NCI-H510A (cell line): ENCODE data around the gene CCDC9.
A peak's percentile ranks its signal among the peaks of the same experiment; 100 is the strongest.
"Not testable (repeated sequence)": the region's sequence is repeated elsewhere in the genome, so short reads cannot be mapped to it uniquely, and the experiment has no call there.

ENCODE experiments used
- DNase-seq: peaks from one replicate; lab custom pipeline; 2025; lab: John Stamatoyannopoulos, UW

CCDC9 gene

DNA sequence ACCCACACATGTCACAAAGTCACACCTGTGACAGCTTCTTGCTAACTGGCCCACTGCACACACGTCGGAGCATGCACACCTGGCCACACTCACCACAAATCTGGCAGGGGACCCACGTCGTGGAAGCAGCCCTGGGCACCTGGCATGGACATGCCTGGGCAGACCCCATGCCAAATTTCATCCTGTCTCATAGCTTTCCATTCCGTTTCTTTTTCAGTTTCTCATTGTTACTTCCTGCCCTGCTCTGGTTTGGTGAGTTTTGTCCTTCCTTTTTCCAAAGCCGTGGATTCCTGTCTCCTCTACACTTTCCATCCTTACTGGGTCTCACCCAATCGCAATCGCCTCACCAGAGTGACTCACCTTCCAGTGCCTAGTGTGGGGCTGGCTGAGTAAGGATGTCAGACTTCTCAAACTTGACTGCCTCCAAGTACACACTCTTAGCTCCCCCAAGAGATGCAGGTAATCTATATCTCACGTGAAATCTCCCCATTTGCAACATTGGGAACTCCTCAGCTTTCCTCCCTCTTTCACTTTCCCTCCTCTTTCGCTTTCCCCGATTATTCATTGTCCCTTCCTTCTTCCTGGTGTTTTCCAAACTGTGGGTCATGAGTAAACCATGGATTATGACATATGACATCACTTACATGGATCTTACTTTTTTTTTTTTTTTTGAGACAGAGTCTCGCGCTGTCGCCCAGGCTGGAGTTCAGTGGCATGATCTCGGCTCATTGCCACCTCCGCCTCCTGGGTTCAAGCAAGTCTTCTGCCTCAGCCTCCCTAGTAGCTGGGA is 23.7 kb upstream of the CCDC9 start:
- DNase-seq = no peak

DNA sequence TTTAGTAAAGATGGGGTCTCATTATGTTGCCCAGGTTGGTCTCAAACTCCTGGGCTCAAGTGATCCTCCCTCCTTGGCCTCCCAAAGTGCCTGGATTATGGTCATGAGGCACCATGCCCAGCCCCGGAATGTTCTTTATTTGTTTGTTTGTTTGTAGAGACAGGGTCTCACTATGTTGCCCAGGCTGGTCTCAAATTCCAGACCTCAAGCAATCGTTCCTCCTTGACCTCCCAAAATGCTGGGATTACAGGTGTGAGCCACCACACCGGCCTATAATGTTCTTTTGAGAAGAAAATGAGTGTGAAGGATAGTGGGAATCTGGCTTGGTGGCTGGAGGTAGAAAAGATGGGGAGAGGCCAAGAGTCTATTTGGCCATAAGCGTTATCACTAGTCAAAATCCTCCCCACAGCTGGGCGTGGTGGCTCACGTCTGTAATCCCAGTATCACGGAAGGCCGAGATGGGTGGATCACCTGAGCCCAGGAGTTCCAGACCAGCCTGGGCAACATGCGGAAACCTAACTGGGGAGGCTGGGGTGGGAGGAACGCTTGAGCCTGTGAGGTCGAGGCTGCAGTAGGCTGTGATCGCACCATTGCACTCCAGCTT is 20.2 kb upstream of the CCDC9 start:
- no peak for DNase-seq

DNA sequence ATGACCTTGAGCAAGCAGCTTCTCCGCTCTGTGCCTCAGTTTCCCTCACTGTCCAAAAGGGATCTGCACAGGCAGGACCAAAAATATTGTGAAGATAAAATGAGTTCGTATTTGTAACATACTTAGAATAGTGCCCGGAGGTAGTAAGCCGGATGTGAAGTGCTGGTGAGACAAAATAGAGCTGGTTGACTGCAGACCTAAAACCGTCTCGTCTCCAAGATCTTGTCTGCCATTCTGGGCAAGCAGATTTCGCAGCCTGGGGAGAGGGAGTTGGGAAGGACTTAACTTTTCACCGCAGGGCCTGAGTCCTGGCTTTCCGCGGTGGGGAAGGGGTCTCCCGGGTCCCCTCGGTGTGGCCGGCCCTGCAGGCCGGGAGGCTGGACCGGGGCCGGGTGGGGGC is 17.2 kb upstream of the CCDC9 start:
- no peak for DNase-seq

DNA sequence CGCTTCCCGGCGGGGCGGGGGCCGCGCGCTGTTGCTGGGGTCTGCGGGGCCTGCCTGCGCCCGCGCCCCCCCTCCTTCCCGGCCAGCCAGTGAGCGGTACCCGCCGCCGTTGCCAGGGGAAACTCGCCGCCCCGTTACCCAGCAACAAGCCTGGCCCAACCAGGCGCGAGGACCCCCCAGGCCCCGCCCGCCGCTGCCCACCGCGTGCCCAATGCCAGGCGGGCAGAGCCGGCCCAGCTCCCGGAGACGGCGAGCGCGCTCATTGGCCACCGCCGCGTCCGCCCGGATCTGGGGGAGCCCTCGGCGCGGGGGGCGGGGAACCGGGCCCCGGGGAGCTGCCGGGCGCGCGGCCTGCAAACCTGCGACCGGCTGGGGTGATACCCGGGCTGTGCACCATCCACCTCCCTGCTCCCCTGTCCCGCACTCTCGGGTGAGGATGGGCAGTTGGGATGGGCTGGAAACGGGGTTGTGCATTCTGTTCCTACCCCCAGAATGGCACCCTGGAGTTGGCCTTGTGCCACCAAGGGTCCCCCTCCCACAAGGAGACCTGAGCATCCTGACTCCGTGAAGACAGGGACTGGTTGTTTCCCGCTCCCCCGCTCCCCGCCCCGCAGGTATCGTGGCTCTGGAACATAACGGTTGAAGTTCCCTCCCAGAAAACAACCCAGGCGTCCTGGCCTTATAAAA is 16.6 kb upstream of the CCDC9 start:
- peak; percentile 36 for DNase-seq

DNA sequence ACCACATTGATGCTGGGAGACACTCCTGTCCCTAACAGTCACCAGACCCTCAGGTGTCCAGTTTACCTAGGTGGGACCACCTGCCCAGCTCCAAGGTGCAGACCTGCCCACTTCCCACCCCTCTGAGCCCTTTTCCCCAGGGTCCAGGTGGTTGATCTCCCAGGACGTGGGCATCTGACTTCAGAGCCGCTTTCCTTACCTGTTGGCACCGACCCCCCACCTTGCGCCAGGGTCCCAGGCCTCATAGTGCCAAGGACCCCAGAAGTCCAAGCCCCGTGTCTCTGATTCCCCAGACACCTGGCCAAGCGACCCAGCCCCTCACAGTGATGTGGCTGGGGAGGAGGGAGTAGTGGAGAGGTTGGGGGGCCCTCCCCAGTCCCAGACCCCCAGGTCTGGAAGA is 15.8 kb upstream of the CCDC9 start:
- no peak for DNase-seq

DNA sequence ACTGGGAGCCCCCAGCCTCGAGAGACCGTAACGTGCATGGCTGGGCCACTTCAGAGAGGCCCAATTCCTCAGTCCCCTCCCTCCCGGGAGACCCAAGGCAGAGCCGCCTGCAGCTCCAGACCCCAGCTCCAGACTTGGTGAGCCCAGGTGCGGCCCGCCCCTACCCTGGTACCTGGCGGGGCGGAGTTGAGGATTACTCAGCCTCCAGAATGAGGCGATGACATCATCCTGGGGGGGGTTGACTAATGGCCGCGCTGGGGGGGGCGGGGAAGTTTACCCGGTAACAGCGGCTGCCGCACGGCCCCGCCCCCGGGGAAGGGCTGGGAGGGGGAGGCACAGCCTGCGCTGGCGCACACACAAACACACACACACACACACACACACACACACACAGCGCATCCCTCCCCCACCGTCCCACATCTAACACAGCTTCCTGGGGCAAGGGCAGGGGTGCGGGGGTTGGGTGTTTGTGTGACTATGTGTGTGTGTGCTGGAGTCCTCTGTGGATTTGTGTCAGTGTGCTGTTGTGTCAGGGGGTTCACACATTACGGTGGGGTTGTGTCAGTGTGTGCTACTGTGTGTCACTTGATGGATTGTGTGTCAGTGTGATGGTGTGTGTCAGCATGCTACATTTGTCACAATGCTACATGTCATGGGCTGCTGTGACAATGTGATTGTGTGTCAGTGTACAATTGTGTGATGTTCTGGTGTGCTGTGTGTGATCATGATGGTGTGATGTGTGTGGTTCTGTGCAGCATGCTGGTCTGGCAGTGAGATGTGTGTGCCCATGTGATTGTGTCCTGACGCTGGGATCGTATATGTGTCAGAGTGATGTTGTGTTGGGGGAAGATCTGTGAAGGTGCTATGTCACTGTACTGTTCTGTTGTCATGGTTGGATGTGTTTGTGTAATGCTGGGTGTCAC is 15.1 kb upstream of the CCDC9 start:
- peak; percentile 86 for DNase-seq

DNA sequence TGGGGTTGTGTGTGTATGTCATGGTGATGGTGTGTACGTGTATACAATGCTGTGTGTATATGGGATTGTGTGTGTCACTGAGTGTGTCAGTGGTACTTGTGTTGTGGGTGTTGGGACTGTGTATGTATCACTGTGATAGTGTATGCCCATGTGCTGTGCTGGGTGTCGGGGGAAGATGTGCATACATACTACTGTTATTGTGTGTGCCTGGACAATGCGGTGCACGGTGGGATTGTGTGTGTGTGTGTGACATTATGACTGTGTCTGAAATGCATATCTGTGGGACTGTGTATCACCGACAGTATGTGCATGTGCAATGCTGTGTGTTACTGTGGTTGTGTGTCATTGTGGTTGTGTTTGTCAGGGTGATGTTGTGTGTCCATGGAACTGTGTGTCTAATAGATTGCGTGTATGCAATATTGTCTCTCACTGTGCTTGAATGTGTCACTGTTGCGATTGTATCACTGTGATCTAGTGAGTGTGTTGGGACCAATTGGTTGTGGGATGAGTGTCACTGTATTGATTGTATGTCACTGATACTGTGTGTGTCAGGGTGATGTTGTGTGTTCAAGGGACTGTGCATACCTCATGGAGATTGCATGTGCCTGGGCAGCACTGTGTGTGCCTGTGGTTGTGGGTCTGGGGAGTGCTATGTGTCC is 14.3 kb upstream of the CCDC9 start:
- no peak for DNase-seq

DNA sequence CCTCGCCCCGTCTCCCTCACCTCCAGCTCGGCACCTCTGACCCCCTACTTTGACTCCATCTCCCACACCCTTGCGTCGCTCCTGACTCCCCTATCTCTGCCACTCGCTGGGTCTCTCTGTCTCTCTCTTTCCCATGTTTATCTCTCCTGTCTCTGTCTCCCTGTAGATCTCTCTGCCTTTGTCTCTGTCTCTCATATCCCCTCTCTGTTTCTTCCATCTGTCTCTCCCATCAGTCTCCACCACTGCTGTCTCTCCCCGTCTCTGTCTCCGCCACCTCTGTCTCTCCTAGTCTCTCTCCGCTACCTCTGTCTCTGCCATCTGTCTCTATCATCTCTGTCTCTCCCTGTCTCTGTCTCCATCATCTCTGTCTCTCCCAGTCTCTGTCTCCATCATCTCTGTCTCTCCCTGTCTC is 13.0 kb upstream of the CCDC9 start:
- DNase-seq = no peak

DNA sequence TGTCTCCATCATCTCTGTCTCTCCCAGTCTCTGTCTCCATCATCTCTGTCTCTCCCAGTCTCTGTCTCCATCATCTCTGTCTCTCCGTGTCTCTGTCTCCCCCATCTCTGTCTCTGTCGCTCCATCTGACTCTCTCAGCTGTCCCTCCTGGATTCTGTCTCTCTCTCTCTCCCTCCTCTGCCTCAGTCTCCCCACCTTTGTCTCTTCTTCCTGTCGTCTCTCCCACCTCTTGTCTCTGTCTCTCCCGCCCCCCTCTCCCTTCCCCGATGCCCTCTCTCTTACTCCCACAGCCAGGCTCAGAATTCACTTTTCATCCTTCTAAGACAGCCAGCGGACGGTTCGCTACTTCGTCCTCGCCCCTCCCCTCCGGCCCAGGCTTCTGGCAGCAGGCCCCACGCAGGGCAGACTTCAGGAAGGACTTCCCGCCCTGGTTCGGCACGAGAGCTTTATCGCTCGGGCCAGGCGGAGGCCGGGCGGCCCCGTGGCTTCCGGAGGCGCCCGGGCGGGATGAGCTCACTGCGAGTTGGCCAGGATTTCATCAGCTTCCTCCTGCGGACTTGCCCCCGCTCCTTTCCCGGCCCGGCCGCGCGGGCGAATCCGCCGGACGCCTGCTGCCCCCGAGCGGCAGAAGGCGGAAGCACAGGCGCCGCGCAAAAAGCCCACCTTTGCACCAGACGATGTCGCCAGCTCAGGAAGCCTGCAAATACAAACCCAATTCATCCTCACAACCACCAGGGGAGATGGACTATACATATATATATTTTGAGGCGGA is 12.4 kb upstream of the CCDC9 start:
- peak; percentile 84 for DNase-seq

DNA sequence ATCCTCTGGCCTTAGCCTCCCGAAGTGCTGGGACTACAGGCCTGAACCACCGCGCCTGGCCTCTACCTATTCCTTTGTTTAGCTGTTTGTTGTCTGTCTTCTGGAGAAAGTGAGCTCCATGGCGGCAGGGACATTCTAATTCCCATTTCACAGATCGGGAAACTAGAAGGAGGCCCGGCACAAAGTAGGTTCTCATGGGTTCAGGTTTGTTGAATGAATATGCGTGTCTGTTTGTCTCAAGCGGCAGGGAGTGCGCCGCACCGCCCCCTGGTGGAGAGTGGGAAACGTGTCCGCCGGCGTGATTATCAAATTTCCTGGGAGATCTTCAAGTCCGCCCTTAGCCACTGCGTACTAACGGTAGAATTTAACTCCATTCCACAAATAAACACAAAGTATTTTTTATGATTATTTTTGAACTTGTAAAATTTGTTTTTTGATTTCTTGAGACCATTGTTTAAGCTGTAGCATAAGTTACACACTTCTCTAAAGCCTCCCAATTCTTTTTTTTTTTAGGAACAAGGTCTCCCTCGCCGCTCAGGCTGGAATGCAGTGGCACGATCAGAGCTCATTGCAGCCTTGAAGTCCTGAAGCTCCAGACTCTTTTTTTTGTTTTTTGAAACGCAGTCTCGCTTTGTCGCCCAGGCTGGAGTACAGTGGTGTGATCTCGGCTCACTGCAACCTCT is 8.9 kb upstream of the CCDC9 start:
- DNase-seq = peak; percentile 16

DNA sequence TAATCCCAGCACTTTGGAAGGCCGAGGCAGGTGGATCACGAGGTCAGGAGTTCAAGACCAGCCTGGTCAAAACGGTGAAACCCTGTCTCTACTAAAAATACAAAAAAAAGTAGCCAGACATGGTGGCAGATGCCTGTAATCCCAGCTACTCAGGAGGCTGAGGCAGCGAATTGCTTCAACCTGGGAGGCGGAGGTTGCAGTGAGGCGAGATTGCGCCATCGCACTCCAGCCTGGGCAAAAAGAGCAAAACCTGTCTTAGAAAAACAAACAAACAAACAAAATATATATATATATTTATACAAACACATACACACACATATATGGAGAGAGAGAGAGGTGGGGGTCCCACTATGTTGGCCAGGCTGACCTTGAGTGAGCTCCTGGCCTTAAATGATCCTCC is 3.3 kb upstream of the CCDC9 start:
- not testable (repeated sequence) for DNase-seq

DNA sequence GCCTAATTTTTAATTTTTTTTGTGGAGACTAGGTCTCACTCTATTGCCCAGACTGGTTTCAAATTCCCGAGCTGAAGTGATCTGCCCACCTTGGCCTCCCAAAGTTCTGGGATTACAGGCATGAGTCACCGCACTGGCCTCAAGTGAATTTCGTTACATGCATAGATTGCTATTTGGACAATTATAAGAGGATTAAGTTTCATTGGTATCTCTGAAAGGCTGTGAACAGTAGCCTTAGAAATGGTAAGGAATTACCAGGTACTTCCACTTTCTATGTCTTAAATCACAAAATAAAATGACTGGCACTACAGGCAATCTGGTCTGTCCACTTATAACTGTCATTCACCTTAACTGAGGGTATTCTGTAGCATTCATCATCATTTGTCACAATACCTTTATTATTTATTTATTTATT is 2.9 kb upstream of the CCDC9 start:
- no peak for DNase-seq

DNA sequence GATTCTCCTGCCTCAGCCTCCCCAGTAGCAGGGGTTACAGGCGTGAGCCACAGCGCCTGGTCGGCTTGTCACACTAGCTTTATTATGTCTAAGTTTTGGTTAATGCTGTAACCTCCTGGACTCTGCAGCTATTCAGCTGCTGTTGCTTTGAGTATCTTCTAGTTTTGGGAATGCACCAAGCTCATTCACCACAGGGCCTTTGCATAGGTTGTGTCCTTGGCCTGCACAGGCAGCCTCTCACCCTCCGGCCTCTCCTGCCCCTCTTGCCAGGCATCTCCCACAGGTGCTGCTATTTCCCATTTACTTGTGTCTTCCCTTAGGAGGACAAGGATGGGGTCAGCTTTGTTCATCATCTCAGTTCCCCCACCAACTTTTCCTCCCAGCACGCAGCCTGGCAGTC is 2.4 kb upstream of the CCDC9 start:
- DNase-seq = no peak

DNA sequence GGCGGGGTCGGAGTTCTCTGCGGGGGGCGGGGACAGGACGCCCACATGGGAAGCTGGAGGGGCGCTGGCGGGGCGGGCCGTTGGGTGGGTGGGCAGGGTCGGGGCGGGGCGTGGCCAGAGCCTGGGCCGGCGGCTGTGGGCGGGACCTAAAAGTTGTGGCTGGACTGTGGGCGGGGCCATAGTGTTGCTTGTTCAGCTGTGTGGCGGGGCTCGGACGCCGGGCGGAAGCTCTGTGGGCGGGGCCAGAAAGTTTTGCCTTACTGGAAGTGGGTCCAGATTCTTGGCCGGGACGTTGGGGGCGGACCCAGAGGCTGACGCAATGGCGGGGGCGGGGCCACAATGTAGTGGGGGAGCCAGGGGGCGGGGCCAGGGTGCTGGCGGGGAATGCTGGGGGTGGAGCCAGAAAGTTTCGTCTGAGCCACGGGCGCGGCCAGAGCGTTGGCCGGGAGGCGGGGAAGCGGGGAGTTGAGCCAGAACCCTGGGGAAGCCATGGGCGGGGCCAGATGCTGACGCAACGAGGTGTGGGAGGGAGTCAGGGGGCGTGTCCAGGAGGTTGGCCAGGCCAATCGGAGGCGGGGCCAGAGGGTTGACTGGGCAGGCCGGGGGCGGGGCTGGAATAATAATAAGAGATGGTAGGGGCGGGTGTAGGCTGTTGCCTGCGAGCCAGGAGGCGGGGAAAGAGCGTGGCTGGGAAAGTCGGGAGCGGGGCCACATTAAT is 527 bp downstream of the CCDC9 start:
- peak; percentile 99 for DNase-seq

DNA sequence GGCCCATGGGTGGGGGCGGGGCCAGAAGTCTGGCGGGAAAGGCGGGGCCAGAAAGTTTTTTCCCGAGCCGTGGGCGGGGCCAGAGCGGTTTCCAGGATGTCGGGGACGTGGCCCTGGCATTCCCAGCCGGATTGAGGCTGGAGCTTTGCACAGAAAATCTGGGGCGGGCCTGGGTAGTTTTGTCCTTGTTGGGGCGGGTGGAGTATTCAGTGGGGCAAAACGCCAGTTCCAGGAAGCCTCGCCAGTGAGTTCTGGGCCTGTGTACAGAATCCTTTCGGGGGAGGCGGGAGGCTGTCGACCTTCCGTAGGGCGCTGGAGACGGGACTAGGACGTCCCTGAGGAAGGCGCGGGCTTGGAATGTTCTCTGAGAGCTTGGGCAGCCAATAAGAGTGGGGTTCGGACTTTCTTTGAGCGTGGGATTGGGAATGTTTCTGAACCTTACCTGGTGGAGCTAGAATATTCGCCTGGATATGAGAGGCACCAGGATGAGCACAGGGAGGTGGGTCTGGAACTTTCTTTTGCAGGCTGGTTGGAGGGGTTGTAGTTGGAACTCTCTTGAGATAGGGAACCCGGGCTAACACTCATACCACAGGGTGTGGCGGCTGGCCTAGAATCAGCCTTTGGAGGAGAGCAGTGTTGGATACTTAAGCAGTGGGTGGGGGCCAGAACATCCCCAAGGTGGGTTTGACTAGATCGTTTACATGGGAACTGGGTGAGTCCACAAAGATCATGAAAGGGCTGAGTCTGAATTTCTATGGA is 1.3 kb downstream of the CCDC9 start:
- DNase-seq = no peak

DNA sequence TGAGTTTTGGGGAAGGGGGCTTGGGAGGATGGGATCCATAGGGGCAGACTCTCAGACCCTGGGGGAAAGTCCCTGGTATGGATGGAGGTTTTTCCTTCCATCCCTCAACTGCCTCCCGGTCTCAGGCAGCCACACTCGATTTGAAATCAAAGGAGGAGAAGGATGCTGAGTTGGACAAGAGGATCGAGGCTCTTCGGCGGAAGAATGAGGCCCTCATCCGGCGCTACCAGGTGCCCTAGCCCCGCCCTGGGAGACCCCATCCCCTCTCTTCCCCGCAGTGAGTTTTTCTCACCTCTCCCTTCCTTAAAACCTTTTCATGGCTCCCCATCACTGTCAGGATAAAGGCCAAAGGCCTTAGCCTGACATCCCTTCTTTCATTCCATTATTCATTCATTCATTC is 2.1 kb downstream of the CCDC9 start:
- no peak for DNase-seq

DNA sequence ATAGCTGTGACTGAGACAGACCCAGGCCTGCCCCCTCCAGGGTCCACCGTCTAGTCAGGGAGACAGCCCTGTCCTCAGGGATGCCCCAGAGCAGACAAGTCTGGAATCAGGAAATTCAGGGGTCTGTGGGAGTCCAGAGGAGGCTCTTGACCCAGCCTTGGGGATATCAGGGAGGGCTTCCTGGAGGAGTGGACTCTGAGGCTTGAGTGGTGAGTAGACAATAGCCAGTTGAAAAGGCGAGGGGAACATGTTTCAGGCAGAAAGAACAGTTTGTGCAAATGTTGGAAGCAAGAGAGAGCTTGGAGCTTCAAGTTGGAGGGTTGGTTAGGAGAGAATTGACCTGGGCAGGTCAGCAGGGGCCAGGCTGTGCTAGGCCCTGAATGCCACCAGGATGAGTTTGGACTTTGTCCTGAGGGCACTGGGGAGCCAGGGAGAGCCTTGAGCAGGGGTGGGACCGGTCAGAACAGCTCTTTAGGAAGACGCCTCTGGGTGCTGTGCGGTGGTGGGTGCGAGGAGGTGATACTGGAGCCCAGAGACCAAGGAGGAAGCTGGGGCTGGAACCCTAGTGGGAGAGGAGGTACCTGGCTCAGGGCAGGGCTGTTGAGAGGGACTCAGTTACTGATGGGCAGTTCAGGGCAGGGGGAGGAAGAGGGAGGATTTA is 2.7 kb downstream of the CCDC9 start:
- no peak for DNase-seq

DNA sequence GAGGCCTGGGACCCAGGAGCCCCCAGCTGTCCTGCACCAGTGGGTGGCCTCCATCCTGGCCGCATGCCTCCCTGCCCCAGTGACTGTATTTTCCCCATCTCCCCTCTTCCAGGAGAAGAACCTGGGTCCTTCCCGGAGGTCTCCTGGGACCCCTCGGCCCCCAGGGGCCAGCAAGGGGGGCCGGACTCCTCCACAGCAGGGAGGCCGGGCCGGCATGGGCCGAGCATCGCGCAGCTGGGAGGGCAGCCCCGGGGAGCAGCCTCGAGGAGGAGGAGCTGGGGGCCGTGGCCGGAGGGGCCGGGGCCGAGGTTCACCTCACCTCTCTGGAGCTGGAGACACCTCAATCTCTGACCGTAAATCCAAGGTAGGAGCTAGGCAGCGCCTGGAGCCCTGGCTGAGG is 4.2 kb downstream of the CCDC9 start:
- no peak for DNase-seq
